NOMO-1 treated with dmso at 0.1 percent for 144 hours (cell line): ENCODE measurements around the gene ZKSCAN3.
"Not testable (repeated sequence)": the region's sequence is repeated elsewhere in the genome, so short reads cannot be mapped to it uniquely, and the experiment has no call there.

Source experiments
- DNase-seq: peaks from one replicate; lab custom pipeline; 2025; ENCODE audit not compliant: unreplicated experiment; lab: John Stamatoyannopoulos, UW

Gene ZKSCAN3

DNA sequence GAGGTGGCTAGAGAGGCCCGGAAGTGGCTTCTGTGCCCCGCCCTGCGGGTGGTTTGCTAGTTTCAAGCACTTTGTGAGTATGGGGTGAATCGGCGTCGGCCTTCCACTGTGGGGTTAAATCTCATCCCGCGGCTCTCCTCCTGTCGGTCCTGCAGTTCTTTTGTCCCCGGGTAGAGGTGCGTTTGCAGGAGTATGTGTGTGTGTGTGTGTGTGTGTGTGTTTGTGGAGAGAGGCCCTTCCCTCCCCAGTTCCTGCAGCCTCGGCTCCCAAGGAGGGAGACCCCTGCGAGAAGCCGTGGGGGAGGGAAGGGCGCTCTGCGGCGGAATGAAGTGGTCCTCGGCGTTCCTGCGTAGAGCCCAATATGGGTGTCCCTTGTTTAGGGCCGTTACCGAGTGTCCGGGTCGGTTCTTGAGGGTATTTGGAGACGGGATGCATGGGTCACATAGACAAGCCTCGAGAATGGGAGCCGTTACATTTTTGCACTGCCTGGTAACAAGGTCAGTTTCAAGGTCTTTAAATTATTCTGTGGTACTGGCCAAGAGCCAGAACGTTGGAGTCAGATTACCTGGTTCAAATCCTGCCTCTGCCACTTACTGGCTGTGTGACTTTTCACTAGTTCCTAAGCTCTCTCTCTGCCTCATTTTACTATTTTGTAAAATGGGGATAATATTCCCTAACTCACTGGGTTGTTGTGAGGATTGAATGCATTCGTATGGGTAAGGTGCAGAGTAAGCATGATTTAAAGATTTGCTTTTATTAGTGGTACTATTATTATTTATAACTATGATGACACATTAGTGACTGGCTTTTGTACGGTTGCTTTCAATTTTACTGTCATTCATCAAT lies at the start of gene ZKSCAN3:
TSS of gene ZKSCAN3 (plus strand) at position 56 of the 846 bp plus-strand sequence. CDS start 9,640 bp downstream, outside the sequence.
- DNase-seq: peak; percentile 74

DNA sequence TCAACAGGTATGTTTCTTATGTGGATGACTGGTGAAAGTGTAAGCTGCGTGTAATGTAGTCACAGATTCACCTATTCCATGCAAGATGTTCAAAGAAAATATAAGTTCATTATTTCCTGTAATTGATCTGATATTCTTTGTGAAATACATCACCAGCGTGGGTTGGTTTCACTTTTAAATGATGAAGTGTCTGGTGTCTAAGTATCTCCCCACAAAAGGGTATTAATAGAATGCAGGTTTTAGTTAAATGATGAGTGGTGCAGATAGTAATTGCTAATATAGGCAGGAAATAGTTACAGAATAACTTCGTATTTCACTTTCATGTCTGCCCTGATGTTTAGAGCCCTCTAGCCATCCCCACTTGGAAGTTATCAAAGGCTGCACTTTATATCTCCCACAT lies 46.2 kb upstream of the ZKSCAN3 start:
- DNase-seq: no peak

DNA sequence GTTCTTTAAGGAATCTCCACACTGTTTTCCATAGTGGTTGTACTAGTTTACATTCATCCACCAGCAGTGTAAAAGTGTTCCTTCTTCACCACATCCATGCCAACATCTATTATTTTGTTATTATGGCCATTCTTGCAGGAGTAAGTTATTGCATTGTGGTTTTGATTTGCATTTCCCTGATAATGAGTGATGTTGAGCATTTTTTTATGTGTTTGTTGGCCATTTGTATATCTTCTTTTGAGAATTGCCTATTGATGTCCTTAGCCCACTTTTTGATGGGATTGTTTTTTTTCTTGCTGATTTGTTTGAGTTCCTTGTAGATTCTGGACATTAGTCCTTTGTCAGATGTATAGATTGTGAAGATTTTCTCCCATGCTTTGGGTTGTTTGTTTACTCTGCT lies 43.4 kb upstream of the ZKSCAN3 start:
- not testable (repeated sequence) for DNase-seq

GRCh38 chr6:28311139-28311823 lies 38.5 kb upstream of the ZKSCAN3 start:
- no peak for DNase-seq

GRCh38 chr6:28312939-28313338 lies 36.8 kb upstream of the ZKSCAN3 start:
- DNase-seq: no peak

- DNase-seq: no peak
Measured at GRCh38 chr6:28315628-28316027, 34.1 kb upstream of the ZKSCAN3 start.

GRCh38 chr6:28317866-28318265 lies 31.9 kb upstream of the ZKSCAN3 start:
- not testable (repeated sequence) for DNase-seq

DNA sequence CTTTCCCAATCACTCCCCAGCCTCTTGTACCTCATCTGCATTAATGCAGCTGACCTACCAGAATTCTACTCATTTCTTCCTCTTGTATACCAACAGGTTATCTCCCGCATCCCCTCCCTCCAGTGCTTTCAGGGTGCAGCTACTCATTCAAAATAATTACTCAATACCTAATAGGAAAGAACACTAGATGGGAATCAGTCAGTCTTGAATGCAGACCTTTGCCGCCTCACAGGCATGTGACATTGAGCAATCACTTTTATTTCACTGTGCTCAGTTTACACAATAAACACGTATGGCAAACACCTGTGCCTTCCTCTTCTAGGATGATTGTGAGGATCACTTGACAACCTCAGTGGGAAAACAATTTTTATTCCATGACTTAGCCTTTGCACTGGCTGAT lies 27.1 kb upstream of the ZKSCAN3 start:
- DNase-seq: no peak

DNA sequence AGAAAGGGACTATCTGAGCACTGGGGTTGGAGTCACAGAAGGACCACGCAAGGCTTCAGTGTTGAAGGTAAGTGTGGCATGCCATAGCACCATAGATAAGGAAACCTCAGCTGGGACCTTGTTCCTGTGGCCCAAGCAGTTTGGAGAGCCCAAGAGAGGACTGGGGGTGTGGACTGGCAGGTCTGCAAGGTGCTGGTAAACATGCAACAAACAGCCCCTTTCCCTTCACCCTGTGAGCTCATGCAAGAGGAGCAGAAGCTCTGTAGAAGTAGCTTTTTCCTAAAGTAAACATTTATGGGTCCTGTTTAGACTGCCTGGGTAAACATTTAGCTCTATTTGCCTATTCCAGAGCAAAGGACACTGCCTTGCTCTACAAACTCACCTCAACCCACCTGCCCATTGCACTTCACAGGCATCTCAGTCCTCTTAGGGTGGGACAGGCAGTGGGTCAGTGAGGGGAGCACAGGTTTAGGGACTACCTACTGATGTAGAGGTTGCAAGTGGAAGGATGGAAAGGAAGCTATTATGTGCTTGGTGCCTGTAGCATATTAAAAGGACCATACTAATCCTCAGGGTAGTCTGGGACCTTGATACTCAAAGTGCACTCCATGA lies 25.8 kb upstream of the ZKSCAN3 start:
- DNase-seq: no peak

DNA sequence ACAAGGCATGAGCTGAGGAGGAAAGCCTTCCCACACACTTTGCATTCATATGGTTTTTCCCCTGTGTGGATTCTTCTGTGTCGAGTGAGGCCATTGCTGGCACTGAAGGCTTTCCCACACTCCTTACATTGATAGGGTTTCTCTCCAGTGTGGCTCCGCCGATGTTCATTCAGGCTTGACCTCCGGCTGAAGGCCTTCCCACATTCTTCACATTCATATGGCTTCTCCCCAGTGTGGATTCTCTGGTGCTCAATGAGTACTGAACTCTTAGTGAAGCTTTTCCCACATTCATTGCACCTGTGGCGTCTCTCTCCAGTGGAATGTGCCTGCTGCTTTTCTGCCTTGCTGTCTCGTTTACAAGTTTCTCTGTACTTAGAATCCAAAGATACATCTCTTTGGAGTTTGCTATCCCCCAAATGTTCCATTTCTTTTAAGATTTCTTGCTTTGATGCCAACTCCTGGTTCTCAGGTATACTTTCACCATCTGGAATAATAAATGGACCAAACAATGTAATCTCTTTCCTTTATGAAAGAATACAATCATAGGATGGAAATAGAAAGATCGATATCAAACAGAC lies 23.3 kb upstream of the ZKSCAN3 start:
- no peak for DNase-seq

DNA sequence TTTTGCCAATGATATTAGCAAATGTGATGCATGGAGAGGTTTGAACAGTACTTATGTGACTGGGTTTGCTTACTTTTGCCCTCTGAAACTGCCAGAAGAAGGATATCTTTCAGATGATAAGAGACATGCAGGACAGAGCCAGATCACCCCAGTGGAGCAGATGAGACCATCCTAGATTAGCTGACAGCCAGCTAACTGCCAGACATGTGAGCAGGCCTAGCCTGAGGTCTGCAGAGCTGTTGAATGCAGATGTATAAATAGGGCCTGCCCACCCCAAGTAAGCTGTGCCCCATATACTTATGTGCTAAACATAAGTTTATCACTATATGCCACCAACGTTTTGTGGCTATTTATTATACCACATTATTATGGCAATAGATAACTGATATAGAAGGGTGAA lies 19.7 kb upstream of the ZKSCAN3 start:
- no peak for DNase-seq

- DNase-seq: no peak
Measured at GRCh38 chr6:28333047-28333446, 16.7 kb upstream of the ZKSCAN3 start.

DNA sequence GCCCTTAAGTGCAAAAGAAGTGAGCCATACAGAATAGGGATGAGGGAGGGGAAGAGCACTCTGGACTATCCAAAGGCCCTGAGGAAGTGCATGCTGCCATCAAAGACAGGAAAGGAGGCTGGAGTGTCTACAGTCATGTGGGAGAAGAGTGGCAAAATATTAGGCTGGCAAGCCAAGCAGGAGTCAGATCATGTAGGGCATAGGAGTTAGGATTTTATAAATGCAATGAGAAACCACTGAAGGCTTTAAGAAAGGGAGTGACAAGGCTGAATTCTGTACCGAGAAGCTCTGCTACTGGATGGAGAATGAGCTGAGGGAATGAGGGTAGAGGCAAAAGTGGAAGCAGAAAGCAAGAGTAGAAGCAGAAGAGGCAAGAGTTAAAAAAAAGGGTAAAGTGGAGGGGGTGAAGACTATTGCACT lies 16.1 kb upstream of the ZKSCAN3 start:
- DNase-seq: no peak

- DNase-seq: no peak
Measured at GRCh38 chr6:28334286-28335039, 15.3 kb upstream of the ZKSCAN3 start.

- DNase-seq: no peak
Measured at GRCh38 chr6:28335040-28335563, 14.6 kb upstream of the ZKSCAN3 start.

DNA sequence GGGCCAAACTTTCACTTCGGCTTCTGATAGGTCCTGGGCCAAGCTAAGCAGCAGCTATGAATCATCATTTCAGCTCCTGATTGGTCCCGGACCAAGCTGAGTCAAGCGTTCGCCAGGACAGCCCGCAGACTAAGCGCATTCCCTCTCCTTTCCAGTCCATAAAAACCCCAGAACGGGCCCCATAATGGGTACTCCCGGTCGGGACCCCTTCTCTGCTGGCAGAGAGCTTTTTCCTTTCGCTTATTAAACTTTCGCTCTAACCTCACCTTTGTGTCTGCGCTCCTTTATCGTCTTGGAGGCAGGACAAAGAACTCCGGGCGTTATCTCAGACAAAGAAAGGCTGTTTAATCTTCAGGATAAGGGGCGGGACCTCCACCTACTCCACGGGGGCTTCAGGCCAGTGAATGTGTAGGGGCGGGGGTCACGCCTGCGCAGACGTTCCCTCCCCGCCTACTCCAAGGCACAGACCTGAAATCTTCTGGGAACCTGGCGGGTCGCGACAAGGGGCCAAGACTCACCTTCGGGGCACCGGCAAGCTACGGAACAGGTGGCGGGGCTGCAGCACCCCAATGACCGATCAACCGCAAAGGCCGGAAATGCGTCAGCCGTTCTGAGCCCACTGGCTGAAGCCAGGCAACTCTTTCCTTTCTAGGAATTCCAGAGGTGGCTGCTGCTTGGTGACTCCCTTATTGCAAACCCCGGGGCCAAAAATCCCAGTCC lies 14.0 kb upstream of the ZKSCAN3 start, which contains the start of gene ZSCAN31:
TSS of gene ZSCAN31 (minus strand) at position 585 of the 720 bp plus-strand sequence. CDS start 6,465 bp downstream, outside the sequence.
- peak; percentile 78 for DNase-seq

DNA sequence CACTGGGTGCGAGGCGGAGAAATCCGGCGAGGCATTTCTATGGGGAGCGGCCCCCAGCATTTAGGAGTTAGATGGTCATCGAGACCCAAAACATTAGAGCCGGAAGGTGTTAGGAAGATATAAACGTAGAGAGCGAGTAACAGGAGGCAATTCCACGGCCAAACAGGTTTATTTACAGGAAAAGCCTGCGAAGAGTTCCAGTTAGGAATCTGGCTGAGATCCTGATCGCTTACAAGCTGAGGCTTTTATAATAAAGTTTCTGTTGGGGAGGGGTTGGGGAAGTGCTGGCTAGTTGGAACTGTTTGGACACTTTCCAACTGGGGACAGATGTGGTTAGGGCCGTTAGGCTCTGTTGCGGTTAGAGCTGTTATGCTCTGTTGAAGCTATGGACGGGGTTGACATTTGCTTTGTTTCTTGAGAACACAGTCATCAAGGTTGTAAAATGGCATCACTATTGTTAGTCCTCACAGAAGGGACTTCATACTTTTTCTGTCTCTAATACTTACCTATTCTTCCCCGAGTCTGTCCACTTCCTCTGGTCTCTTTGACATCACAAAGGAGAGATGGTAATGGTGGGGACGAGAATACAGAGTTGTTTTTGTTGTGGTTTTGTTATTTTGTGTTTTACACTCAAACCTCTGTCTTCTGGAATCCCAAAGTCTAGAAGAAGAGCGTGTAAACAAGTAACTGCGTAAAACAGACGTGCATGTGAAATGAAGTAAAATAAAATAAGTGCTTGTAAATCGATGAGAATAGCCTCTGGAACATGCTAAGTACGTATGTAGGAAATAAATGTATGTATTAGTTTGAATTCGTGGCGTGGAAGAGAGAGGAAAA lies 13.2 kb upstream of the ZKSCAN3 start:
- DNase-seq: peak; percentile 34

GRCh38 chr6:28337121-28337520 lies 12.6 kb upstream of the ZKSCAN3 start:
- DNase-seq: no peak
